T-helper 2 cell treated with Interferon-gamma antibody and Interleukin-4, amounts not matched to agents 100 ng/mL and 5 ng/mL, for 36 hours (primary cell): Measurements from ENCODE around the gene CAVIN4. TPM values are rescaled to one million over a fixed set of nuclear protein-coding genes. Genes with fewer than 3 reads are reported as not detected.

Source experiments
- intact Hi-C: fragments of 100-400 bp; cut with micrococcal nuclease; formaldehyde crosslinking; loops from one replicate; pipeline ENCODE4 v1.15.1; 2023
- total RNA-seq: library from RNA; stranded (reverse); gene quantifications from 2 replicates; pipeline ENCODE4 v1.2.3, GENCODE V29; 2022

CAVIN4 gene
- total RNA-seq = 0.43 and 0.66 TPM in 2 replicates

- intact Hi-C loops = no loop called here
Measured at GRCh38 chr9:100577776-100578448, at the start of gene CAVIN4. CAVIN4 (plus strand) TSS chr9:100578079; CDS start chr9:100578144, 65 bp downstream.

- intact Hi-C loops = no loop called here
Measured at GRCh38 chr9:100534401-100534800, 43.5 kb upstream of the CAVIN4 start.

- intact Hi-C loops = no loop called here
Measured at GRCh38 chr9:100540327-100540726, 37.6 kb upstream of the CAVIN4 start.

- intact Hi-C loops = no loop called here
Measured at GRCh38 chr9:100549048-100549447, 28.8 kb upstream of the CAVIN4 start.

GRCh38 chr9:100554935-100555401 lies 22.9 kb upstream of the CAVIN4 start:
- intact Hi-C loops = no loop called here

GRCh38 chr9:100555471-100555870 lies 22.4 kb upstream of the CAVIN4 start:
- intact Hi-C loops = no loop called here

GRCh38 chr9:100557053-100557452 lies 20.8 kb upstream of the CAVIN4 start:
- intact Hi-C loops = no loop called here

- intact Hi-C loops = no loop called here
Measured at GRCh38 chr9:100561256-100561655, 16.6 kb upstream of the CAVIN4 start.

GRCh38 chr9:100567856-100568255 lies 10.0 kb upstream of the CAVIN4 start:
- intact Hi-C loops = no loop called here

- intact Hi-C loops = no loop called here
Measured at GRCh38 chr9:100573655-100574260, 4.1 kb upstream of the CAVIN4 start.

- intact Hi-C loops = no loop called here
Measured at GRCh38 chr9:100575006-100575405, 2.9 kb upstream of the CAVIN4 start.

- intact Hi-C loops = no loop called here
Measured at GRCh38 chr9:100575765-100576386, 2.0 kb upstream of the CAVIN4 start.

- intact Hi-C loops = no loop called here
Measured at GRCh38 chr9:100578610-100579009, 731 bp downstream of the CAVIN4 start.

GRCh38 chr9:100579665-100580064 lies 1.8 kb downstream of the CAVIN4 start:
- intact Hi-C loops = no loop called here

GRCh38 chr9:100580257-100580656 lies 2.4 kb downstream of the CAVIN4 start:
- intact Hi-C loops = no loop called here

- intact Hi-C loops = no loop called here
Measured at GRCh38 chr9:100581081-100581480, 3.2 kb downstream of the CAVIN4 start.

GRCh38 chr9:100581661-100582060 lies 3.8 kb downstream of the CAVIN4 start:
- intact Hi-C loops = no loop called here

GRCh38 chr9:100583014-100583802 lies 5.3 kb downstream of the CAVIN4 start:
- intact Hi-C loops = no loop called here

GRCh38 chr9:100584951-100585350 lies 7.1 kb downstream of the CAVIN4 start:
- intact Hi-C loops = no loop called here

GRCh38 chr9:100586093-100586492 lies 8.2 kb downstream of the CAVIN4 start:
- intact Hi-C loops = no loop called here

- intact Hi-C loops = no loop called here
Measured at GRCh38 chr9:100587375-100587774, 9.5 kb downstream of the CAVIN4 start.

GRCh38 chr9:100589582-100589981 lies 11.7 kb downstream of the CAVIN4 start:
- intact Hi-C loops = no loop called here
